HG03196 (cell line): Measurements from ENCODE around the gene ASB1.

Experiments used
- ATAC-seq: cut with Tn5 transposase; IDR thresholded peaks from one replicate; pipeline ENCODE4 v1.9.1; 2021; ENCODE audit not compliant: unreplicated experiment

ASB1 gene

GRCh38 chr2:238426568-238427434 lies at the start of gene ASB1:
Gene ASB1, plus strand, starts transcription at chr2:238426927. Its CDS starts 144 bp downstream, at chr2:238427071.
- ATAC-seq, result peak; percentile 84

- ATAC-seq, result no peak
These were observed 48.3 kb upstream of the ASB1 start for GRCh38 chr2:238378230-238379095.

GRCh38 chr2:238379096-238379810 lies 47.5 kb upstream of the ASB1 start:
- ATAC-seq, result no peak

- no peak for ATAC-seq
These were observed 46.4 kb upstream of the ASB1 start for GRCh38 chr2:238380336-238380735.

GRCh38 chr2:238380785-238381184 lies 45.9 kb upstream of the ASB1 start:
- no peak for ATAC-seq

- ATAC-seq, result no peak
These were observed 45.2 kb upstream of the ASB1 start for GRCh38 chr2:238381341-238382115.

GRCh38 chr2:238382381-238382781 lies 44.3 kb upstream of the ASB1 start:
- ATAC-seq, result no peak

GRCh38 chr2:238383135-238383534 lies 43.6 kb upstream of the ASB1 start:
- no peak for ATAC-seq

- no peak for ATAC-seq
These were observed 42.9 kb upstream of the ASB1 start for GRCh38 chr2:238383743-238384380.

GRCh38 chr2:238387332-238387731 lies 39.4 kb upstream of the ASB1 start:
- ATAC-seq, result no peak

GRCh38 chr2:238388794-238389193 lies 37.9 kb upstream of the ASB1 start:
- no peak for ATAC-seq

GRCh38 chr2:238389988-238390589 lies 36.6 kb upstream of the ASB1 start:
- ATAC-seq, result no peak

- ATAC-seq, result no peak
These were observed 35.6 kb upstream of the ASB1 start for GRCh38 chr2:238391042-238391689.

- ATAC-seq, result no peak
These were observed 30.1 kb upstream of the ASB1 start for GRCh38 chr2:238396663-238397062.

- no peak for ATAC-seq
These were observed 29.4 kb upstream of the ASB1 start for GRCh38 chr2:238397356-238397755.

GRCh38 chr2:238398577-238398976 lies 28.1 kb upstream of the ASB1 start:
- no peak for ATAC-seq

GRCh38 chr2:238399094-238399493 lies 27.6 kb upstream of the ASB1 start:
- no peak for ATAC-seq

- no peak for ATAC-seq
These were observed 25.2 kb upstream of the ASB1 start for GRCh38 chr2:238401551-238401950.
